Measurements from ENCODE around the gene CACNA1S.

- TF ChIP-seq, protein P1, sequence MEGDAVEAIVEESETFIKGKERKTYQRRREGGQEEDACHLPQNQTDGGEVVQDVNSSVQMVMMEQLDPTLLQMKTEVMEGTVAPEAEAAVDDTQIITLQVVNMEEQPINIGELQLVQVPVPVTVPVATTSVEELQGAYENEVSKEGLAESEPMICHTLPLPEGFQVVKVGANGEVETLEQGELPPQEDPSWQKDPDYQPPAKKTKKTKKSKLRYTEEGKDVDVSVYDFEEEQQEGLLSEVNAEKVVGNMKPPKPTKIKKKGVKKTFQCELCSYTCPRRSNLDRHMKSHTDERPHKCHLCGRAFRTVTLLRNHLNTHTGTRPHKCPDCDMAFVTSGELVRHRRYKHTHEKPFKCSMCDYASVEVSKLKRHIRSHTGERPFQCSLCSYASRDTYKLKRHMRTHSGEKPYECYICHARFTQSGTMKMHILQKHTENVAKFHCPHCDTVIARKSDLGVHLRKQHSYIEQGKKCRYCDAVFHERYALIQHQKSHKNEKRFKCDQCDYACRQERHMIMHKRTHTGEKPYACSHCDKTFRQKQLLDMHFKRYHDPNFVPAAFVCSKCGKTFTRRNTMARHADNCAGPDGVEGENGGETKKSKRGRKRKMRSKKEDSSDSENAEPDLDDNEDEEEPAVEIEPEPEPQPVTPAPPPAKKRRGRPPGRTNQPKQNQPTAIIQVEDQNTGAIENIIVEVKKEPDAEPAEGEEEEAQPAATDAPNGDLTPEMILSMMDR (conservative IDR thresholded peaks at IDR 0.05 in 1 of 2, IDR thresholded peaks at IDR 0.05 in 1 of 2; ENCODE audit: extremely low read depth in 1 of 2, insufficient read depth in 1 of 2, low read depth in 1 of 2, low read length in 2 of 2), result no peak
- TF ChIP-seq EZH2 (IDR thresholded peaks at IDR 0.05; ENCODE audit: borderline replicate concordance, low read length), result no peak
Observed at GRCh38 chr1:201036188-201036842, 75.9 kb downstream of the CACNA1S start.
